Measurements from ENCODE around the gene HSFX3.
"Not testable (repeated sequence)": the region's sequence is repeated elsewhere in the genome, so short reads cannot be mapped to it uniquely, and the experiment has no call there.

Gene HSFX3

GRCh38 chrX:149545545-149546543 lies 3.9 kb downstream of the HSFX3 start:
- not testable (repeated sequence) for DNase-seq (ENCODE audit: low spot score)

GRCh38 chrX:149541521-149542047 lies 8.1 kb downstream of the HSFX3 start:
- DNase-seq (ENCODE audit: low spot score), result no peak

- DNase-seq (ENCODE audit: low spot score), result peak; percentile 97
Measured at GRCh38 chrX:149540621-149541520, 8.9 kb downstream of the HSFX3 start, which contains the start of gene EOLA1. Gene EOLA1 (plus strand): TSS chrX:149541012. CDS start chrX:149545631, 4,619 bp downstream.

- peak; percentile 82 for DNase-seq (ENCODE audit: low spot score)
Measured at GRCh38 chrX:149540131-149540620, 9.5 kb downstream of the HSFX3 start.

GRCh38 chrX:149539283-149540130 lies 10.2 kb downstream of the HSFX3 start:
- peak; percentile 92 for DNase-seq (ENCODE audit: low spot score)

GRCh38 chrX:149537474-149537873 lies 12.2 kb downstream of the HSFX3 start:
- DNase-seq (ENCODE audit: low spot score), result not testable (repeated sequence)

GRCh38 chrX:149534926-149535602 lies 14.7 kb downstream of the HSFX3 start:
- DNase-seq (ENCODE audit: low spot score), result not testable (repeated sequence)

- not testable (repeated sequence) for DNase-seq (ENCODE audit: low spot score)
Measured at GRCh38 chrX:149533999-149534398, 15.7 kb downstream of the HSFX3 start.

- not testable (repeated sequence) for DNase-seq (ENCODE audit: low spot score)
Measured at GRCh38 chrX:149532868-149533267, 16.9 kb downstream of the HSFX3 start.

- no peak for DNase-seq (ENCODE audit: low spot score)
Measured at GRCh38 chrX:149531599-149531998, 18.1 kb downstream of the HSFX3 start.

GRCh38 chrX:149528381-149528780 lies 21.3 kb downstream of the HSFX3 start:
- no peak for DNase-seq (ENCODE audit: low spot score)

- DNase-seq (ENCODE audit: low spot score), result peak; percentile 26
Measured at GRCh38 chrX:149527705-149528104, 22.0 kb downstream of the HSFX3 start.

- DNase-seq (ENCODE audit: low spot score), result not testable (repeated sequence)
Measured at GRCh38 chrX:149526318-149527033, 23.2 kb downstream of the HSFX3 start.

GRCh38 chrX:149525903-149526302 lies 23.8 kb downstream of the HSFX3 start:
- DNase-seq (ENCODE audit: low spot score), result not testable (repeated sequence)

- DNase-seq (ENCODE audit: low spot score), result peak; percentile 14
Measured at GRCh38 chrX:149525389-149525788, 24.3 kb downstream of the HSFX3 start.

- peak; percentile 39 for DNase-seq (ENCODE audit: low spot score)
Measured at GRCh38 chrX:149522916-149523315, 26.8 kb downstream of the HSFX3 start.

GRCh38 chrX:149521438-149521837 lies 28.3 kb downstream of the HSFX3 start:
- no peak for DNase-seq (ENCODE audit: low spot score)

- not testable (repeated sequence) for DNase-seq (ENCODE audit: low spot score)
Measured at GRCh38 chrX:149520636-149521277, 29.0 kb downstream of the HSFX3 start.

GRCh38 chrX:149518236-149518635 lies 31.5 kb downstream of the HSFX3 start:
- DNase-seq (ENCODE audit: low spot score), result no peak
